DOHH2 (cell line): ENCODE results near the gene IL19.

Experiments used
- CTCF ChIP-seq: fragments of 200-600 bp; sonication (generic); IDR thresholded peaks from one replicate; pipeline ENCODE4 v1.5.1; 2014; ENCODE audit warnings: antibody characterized with exemption, mild to moderate bottlenecking, low read depth, low read length; ENCODE audit not compliant: poor library complexity, severe bottlenecking
- EZH2phosphoT487 ChIP-seq: fragments of 200-600 bp; sonication (generic); IDR thresholded peaks from 2 replicates; pipeline ENCODE4 v1.6.1; 2017; ENCODE audit warnings: borderline replicate concordance, mild to moderate bottlenecking, antibody characterized with exemption, low read length, moderate library complexity, mixed read lengths

- TF ChIP-seq CTCF (no peak), EZH2phosphoT487 (no peak)
Measured at GRCh38 chr1:206868264-206868663, 97.7 kb downstream of the IL19 start.
